ENCODE results near the gene BHLHA15. TPM values are rescaled to one million over a fixed set of nuclear protein-coding genes. Genes with fewer than 3 reads are reported as not detected.

The BHLHA15 gene
- total RNA-seq, 1 experiment from 2014 or later = 2.8 TPM

- ATAC-seq (no peak), DNase-seq (ENCODE audit: low spot score) (no peak)
- no peak for TF ChIP-seq ZNF532 (CRISPR knock-in tag; IDR thresholded peaks at IDR 0.05; ENCODE audit: borderline replicate concordance)
- ChIA-PET CTCF (no interaction called here), POLR2A (no interaction called here)
- H3K4me3 Mint-ChIP-seq = no peak overlapping the region
- H3K4me1 Mint-ChIP-seq = peaks cover 16% of the 10 kb centered on the region
- H3K9me3 Mint-ChIP-seq = no peaks in the 10 kb centered on the region
- no peak overlapping the region for H3K27ac Mint-ChIP-seq
- no peaks in the 10 kb centered on the region for H3K36me3 Mint-ChIP-seq
- no peaks in the 10 kb centered on the region for H3K27me3 Mint-ChIP-seq (ENCODE audit: low read depth)
Measured at GRCh38 chr7:98254951-98255610, 43.8 kb downstream of the BHLHA15 start.

- H3K27ac Mint-ChIP-seq = no peak overlapping the region
Measured at GRCh38 chr7:98256431-98256830, 45.2 kb downstream of the BHLHA15 start.

GRCh38 chr7:98257701-98258100 is 46.5 kb downstream of the BHLHA15 start:
- CTCF ChIA-PET = no interaction called here
- Mint-ChIP-seq H3K4me3 (no peak overlapping the region), H3K27ac (no peak overlapping the region), H3K27me3 (ENCODE audit: low read depth) (no peaks in the 10 kb centered on the region), H3K4me1 (peaks cover 5% of the 10 kb centered on the region), H3K36me3 (peaks cover 4% of the 10 kb centered on the region; the same call in 1 of the 2 replicates), H3K9me3 (peaks cover 7% of the 10 kb centered on the region)
- ATAC-seq = no peak
- DNase-seq (ENCODE audit: low spot score) = no peak
- POLR2A ChIA-PET = interaction anchor here (0.7 kb wide), 1 partner anchor 147 kb away, joined by 6 read pairs; no protein-coding TSS in a partner anchor
- TF ChIP-seq E2F5 (CRISPR knock-in tag; IDR thresholded peaks at IDR 0.05) (no peak), ZNF317 (CRISPR knock-in tag; IDR thresholded peaks at IDR 0.05; ENCODE audit: borderline replicate concordance, low read depth) (no peak), OVOL2 (CRISPR knock-in tag; IDR thresholded peaks at IDR 0.05; ENCODE audit: borderline replicate concordance) (no peak), CBFB (CRISPR knock-in tag; IDR thresholded peaks at IDR 0.05; ENCODE audit: low read depth) (no peak), CREB1 (CRISPR knock-in tag; IDR thresholded peaks at IDR 0.05) (no peak), TEAD4 (CRISPR knock-in tag; IDR thresholded peaks at IDR 0.05) (no peak), HMGXB4 (CRISPR knock-in tag; IDR thresholded peaks at IDR 0.05) (no peak), FOXP4 (CRISPR knock-in tag; IDR thresholded peaks at IDR 0.05) (no peak), ATF1 (CRISPR knock-in tag; IDR thresholded peaks at IDR 0.05) (no peak), SP1 (CRISPR knock-in tag; conservative IDR thresholded peaks at IDR 0.05) (no peak)

More at GRCh38 chr7:98256431-98256830, 45.2 kb downstream of the BHLHA15 start:
- ChIA-PET POLR2A (interaction anchor here (0.6 kb wide), 1 partner anchor 221 kb away, joined by 5 read pairs; no protein-coding TSS in a partner anchor), CTCF (no interaction called here)
- Mint-ChIP-seq H3K4me1 (peaks cover 5% of the 10 kb centered on the region), H3K9me3 (no peaks in the 10 kb centered on the region), H3K27me3 (ENCODE audit: low read depth) (no peaks in the 10 kb centered on the region), H3K36me3 (peaks cover 2% of the 10 kb centered on the region; the same call in 1 of the 2 replicates), H3K4me3 (no peak overlapping the region)
- no peak for ATAC-seq
- no peak for DNase-seq (ENCODE audit: low spot score)
- TF ChIP-seq CREM (CRISPR knock-in tag; IDR thresholded peaks at IDR 0.05) = no peak

Other genes with a start within 250 kb of the BHLHA15 start
- gene OCM2, start 221.2 kb upstream of the BHLHA15 start, total RNA-seq (2021) = not detected in 3 replicates
- 23.0 to 25.5 TPM (median 24.3 TPM) in 3 replicates for gene LMTK2, start 104.6 kb upstream of the BHLHA15 start, total RNA-seq (2021)
- 17.6 to 21.5 TPM (median 18.4 TPM) in 3 replicates for gene TECPR1, start 40.8 kb downstream of the BHLHA15 start, total RNA-seq (2021)
- gene BRI3, start 70.2 kb downstream of the BHLHA15 start, total RNA-seq (2021) = 108 to 112 TPM (median 110 TPM) in 3 replicates
- 35.5 to 37.5 TPM (median 36.8 TPM) in 3 replicates for gene BAIAP2L1, start 189.7 kb downstream of the BHLHA15 start, total RNA-seq (2021)

Data from WTC11 (cell line).